ENCODE measurements around the gene CEP85.

The CEP85 gene

DNA sequence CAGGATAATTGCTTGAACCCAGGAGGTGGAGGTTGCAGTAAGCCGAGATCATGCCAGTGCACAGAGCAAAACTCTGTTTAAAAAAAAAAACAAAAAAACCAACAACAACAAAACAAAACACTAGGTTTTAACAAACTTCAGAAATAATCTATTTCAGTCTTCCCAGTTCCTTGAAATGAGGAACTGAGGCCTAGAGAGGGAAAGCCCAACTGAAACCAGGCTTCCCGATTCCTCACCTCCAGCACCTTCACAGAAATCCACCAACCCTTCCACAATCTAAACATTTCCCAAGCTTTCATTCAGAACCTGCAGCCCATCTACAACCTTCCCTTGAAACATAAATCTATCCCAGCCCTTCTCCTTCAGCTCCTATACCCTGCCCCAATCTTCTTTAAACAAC lies 83.1 kb downstream of the CEP85 start:
- no peak for DNase-seq (ENCODE audit: low spot score)

DNA sequence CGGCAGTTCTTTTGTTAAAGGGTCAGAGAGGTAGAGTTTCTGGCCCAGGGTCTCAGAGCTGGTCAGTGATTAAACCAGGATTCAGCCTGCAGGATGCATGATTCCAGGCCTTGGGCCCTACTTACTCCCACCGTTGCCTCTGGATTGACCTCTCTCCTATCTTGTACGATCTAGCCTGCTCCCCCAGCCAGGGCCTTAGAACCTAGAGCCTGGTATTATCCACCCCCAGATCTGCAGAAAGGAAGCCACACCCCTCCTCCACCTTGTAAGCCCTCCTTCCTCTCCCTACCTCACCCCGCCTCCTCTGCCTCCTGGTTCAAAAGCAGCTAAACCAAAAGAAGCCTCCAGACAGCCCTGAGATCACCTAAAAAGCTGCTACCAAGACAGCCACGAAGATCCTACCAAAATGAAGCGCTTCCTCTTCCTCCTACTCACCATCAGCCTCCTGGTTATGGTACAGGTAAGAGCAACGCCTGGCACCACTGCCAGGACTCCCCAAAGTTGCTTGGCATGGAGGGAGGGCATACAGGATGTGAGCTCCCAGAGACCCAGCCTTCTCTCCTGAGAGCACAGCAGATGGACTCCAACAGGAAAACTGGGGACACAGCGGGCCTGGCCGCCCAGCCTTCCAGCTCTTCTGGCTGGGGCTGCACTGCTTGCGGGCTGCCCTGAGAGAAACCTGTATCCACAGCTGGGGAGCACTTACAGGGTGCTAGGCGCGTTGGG lies 83.8 kb downstream of the CEP85 start, which contains the start of gene CD52:
CD52 (plus strand) TSS at position 347 of the 726 bp plus-strand sequence; CDS start at position 407, 60 bp downstream.
- DNase-seq (ENCODE audit: low spot score), result no peak

DNA sequence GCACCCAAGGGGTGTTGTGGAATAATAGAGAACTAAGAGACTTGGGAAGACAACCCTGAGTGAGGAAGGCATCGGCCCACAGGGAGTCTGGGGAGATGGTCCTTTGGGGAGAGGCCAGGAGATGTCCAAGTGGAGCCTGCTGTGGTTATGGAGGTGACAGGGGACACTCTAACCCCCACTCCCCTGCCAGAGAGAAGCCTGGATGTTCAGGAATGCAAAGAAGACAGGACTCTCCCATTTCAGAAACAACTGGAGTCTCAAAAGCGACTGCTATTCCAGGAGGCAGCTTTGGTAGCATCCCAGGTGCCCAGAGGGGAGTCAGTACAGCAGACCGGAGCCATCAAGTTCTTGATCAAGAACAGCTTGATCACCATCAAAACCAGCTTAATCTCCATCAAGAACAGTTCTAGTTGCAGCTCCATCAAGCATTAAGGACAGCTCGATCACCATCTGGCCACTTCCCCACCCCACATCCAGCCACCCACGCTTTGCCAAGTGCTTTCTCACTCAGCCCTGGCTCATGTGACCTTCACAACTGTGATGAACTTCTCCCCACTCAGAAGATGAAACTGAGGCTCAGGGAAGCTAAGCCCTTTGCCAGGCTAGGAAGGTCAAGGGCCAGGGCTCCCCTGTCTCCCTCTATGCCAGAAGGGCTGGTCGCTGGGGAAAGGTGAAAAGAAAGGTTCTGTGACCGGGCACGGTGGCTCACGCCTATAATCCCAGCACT lies 84.5 kb downstream of the CEP85 start:
- peak; percentile 53 for DNase-seq (ENCODE audit: low spot score)

DNA sequence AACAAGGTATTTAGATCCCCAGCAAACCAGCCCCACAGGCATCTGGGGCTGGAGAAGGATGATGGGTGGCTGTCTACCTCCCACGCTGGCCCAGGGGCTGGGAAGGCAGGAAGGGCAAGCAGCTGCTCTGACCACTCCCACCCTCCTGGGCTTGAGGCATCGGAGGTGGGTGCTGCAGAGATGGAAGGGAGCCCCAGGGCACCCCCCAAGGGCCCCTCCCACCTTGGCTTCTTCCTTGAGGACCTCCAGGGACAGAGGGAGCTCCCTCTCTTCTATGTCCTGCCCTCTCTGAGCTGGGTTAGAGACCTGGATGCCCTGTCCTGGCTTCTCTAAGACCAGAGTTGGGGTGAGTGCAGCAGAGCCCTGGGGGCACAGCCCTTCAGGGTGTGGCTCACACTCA lies 86.9 kb downstream of the CEP85 start:
- DNase-seq (ENCODE audit: low spot score), result no peak

DNA sequence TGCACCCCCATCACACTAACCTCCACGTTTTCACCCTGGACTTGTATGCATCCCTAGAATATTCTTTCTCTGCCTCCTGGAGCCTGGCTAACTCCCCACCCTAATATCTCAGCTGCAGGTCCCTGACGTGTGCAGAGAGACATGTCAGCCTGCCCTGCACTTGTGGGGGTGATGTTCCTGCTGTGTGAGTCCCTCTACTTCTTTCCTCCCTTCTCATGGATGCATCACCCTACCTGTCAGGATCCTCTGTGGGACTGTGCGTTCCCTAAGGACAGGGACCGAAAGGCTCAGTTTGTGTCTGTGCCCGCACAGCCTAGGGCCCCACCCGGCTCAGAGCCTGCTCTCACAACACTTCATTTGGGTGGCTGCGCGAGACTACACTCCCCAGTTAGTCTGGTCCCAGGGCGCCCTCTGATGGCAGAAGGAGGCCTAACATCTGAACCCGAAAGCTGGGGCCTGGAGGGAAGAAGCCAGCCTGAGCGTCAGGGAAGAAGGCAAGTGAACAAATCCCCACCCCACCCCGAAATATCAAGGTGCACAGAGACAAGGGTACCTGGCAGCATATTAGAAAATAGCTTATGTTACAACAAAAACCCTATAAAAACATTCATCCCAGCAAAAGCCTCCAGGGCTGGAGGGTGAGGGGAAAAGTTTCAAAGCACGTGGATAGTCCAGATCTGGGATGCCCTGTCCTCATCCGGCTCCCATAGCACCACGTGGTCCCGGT lies 87.5 kb downstream of the CEP85 start:
- DNase-seq (ENCODE audit: low spot score), result peak; percentile 93

DNA sequence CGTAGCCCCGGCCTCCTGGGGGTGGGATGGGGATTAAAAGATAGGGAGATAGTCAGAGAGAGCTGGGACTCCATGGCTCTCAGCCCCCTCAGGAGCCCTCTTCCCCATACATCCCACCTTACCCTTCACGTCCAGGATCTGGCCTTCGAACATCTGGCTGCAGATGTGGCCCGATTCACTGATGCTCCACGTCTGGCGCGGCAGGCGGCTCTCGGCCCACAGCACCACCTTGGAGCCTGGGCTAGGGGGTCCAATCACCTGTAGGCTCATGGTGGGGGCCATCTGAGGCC lies 88.0 kb downstream of the CEP85 start:
- DNase-seq (ENCODE audit: low spot score), result no peak

DNA sequence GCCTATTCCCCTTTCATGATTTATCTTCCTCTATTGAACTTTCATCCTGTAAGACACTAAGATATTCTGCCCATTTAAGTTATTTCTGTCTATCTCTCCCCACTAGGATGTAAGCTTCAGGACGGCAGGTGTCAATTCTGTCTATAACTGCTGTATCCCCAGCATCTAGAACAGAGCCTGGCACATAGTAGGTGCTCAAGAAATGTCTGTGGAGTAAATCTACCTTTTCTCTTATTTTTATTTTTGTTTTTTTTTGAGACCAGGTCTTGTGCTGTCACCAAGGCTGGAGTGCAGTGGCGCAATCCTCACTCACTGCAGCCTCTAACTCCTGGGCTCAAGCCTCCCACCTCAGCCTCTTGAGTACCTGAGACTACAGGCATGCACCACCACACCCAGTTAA lies 89.4 kb downstream of the CEP85 start:
- no peak for DNase-seq (ENCODE audit: low spot score)

DNA sequence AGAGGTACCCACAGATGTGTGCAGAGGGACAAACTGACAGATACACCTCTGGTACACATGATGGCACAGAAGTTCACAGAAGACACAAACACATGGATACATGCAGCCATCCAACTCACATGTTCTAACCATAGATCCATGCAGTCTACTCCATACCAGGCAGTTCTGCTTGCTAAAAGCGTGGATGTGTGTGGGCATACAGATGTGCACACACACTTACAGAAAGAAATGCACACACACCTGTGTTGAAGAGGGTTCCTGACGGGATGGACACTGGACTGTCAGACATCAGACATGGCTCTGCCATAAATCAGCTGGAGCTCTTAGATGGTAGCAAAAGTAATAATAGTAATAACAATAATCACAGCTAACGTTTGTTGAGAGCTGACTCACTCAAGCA lies 90.5 kb downstream of the CEP85 start:
- no peak for DNase-seq (ENCODE audit: low spot score)

DNA sequence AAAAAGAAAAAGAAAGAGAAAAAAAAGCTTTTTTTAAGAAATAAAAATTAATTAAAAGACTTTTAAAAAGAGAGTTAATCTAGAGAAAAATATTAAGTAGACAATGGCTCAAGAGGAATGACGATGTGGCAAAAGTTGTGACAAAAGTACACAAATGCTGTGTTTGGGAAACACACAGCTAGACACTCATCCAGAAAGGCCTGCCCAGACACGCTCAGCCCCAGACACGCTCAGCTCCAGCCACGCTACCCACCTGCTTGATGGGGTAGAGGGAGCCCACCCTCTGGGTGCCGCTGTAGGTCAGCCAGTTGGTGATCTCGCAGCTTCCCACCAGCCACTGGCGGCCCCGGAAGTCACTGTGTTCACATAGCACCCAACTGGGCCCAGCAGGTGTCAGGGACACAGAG lies 94.0 kb downstream of the CEP85 start:
- no peak for DNase-seq (ENCODE audit: low spot score)
